Activated CD4-positive, alpha-beta T cell treated with anti-CD3 and anti-CD28 coated beads for 36 hours (primary cell): ENCODE data around the gene TMEM45A. TPM values are rescaled to one million over a fixed set of nuclear protein-coding genes. Genes with fewer than 3 reads are reported as not detected.
"Not testable (repeated sequence)": the region's sequence is repeated elsewhere in the genome, so short reads cannot be mapped to it uniquely, and the experiment has no call there.

Source experiments
- ATAC-seq: fragments of 200-7000 bp; cut with Tn5 transposase; one replicate; pipeline ENCODE4 v1.10.0; 2021; ENCODE audit warnings: mild to moderate bottlenecking, moderate library complexity
- CTCF ChIA-PET: fragments of 350-600 bp; sonication (Branson Sonifier 250); formaldehyde crosslinking; loops from one replicate; lab custom pipeline; 2021; ENCODE audit warnings: antibody characterized with exemption; lab: Charles Lee
- POLR2A ChIA-PET: fragments of 350-600 bp; sonication (Branson Sonifier 250); formaldehyde crosslinking; loops from one replicate; lab custom pipeline; 2021; ENCODE audit warnings: antibody characterized with exemption, inconsistent platforms; lab: Charles Lee
- DNase-seq: peaks from one replicate; pipeline ENCODE4 v3.0.0-alpha.2; 2020
- H3K27ac Mint-ChIP-seq: one replicate; pipeline ENCODE4 v1.8.0; 2021; ENCODE audit warnings: mixed read lengths
- H3K27me3 Mint-ChIP-seq: one replicate; pipeline ENCODE4 v1.8.0; 2021; ENCODE audit warnings: mixed read lengths
- H3K36me3 Mint-ChIP-seq: one replicate; pipeline ENCODE4 v1.8.0; 2021; ENCODE audit warnings: low read depth, mixed read lengths
- H3K4me1 Mint-ChIP-seq: one replicate; pipeline ENCODE4 v1.8.0; 2021; ENCODE audit warnings: mixed read lengths
- H3K4me3 Mint-ChIP-seq: one replicate; pipeline ENCODE4 v1.8.0; 2021; ENCODE audit warnings: mild to moderate bottlenecking, moderate library complexity, mixed read lengths
- H3K9me3 Mint-ChIP-seq: one replicate; pipeline ENCODE4 v1.8.0; 2021; ENCODE audit warnings: low read depth, mixed read lengths
- intact Hi-C, 2 experiments: fragments of 100-400 bp; cut with DNase I in 1 of 2; cut with micrococcal nuclease in 1 of 2; formaldehyde crosslinking; loops; one replicate each; pipeline versions ENCODE4 v1.14.2 to v1.15.1; 2022 to 2024; cut with DNase I, micrococcal nuclease
- total RNA-seq, 2 experiments: library from RNA; stranded (reverse); gene quantifications; one replicate each; pipeline ENCODE4 v1.2.3, GENCODE V29; 2021

The TMEM45A gene
- total RNA-seq, 2 experiments from 2014 or later, result 2.2 to 3.1 TPM

DNA sequence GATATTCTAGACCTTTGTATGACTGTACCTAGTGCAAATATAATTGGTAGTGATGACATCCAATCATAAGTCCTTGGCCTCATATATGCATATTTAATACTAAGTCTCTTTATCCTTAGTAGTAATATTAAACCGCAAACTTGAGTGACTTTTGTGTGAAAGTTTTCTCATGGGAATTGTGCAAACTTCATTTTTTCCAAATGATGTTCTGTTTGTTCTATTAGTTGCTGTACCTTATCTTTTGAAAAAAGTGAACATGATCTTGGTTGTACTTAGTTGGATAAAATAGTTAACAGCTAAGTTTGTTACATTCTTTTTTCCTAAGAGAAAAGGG is 43.2 kb downstream of the TMEM45A start:
- ATAC-seq (no peak), DNase-seq (no peak)
- Mint-ChIP-seq H3K4me1 (no peaks in the 10 kb centered on the region), H3K27ac (no peak overlapping the region), H3K4me3 (no peak overlapping the region), H3K36me3 (no peaks in the 10 kb centered on the region), H3K9me3 (no peaks in the 10 kb centered on the region), H3K27me3 (no peaks in the 10 kb centered on the region)
- intact Hi-C loops, result no loop called here
- POLR2A ChIA-PET, result interaction anchor here (0.7 kb wide), 1 partner anchor 49 kb away, joined by 4 read pairs; no protein-coding TSS in a partner anchor
- CTCF ChIA-PET, result interaction anchor here (1.2 kb wide), 1 partner anchor 69 kb away, joined by 3 read pairs; no protein-coding TSS in a partner anchor

DNA sequence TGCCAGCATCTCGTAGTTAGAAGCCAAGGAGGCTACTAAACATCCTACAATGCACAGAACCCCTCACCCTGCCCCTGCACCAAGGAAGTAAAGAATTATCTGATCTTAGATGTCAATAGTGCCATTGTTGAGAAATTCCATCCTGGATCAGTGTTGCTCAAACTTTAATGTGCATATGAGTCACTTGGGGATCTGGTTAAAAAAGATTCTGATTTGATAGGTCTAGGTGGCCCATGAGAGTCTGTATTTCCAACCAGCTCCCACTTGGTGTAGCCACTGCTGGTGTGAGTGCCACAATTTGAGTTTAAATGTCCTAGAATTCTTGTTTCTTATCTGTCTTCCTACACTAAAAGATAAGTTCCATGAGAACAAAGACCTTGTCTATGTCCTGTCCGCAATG is 43.7 kb downstream of the TMEM45A start:
- intact Hi-C loops, result no loop called here
- Mint-ChIP-seq H3K36me3 (no peaks in the 10 kb centered on the region), H3K27me3 (no peaks in the 10 kb centered on the region), H3K9me3 (no peaks in the 10 kb centered on the region), H3K4me1 (no peaks in the 10 kb centered on the region), H3K4me3 (no peak overlapping the region), H3K27ac (no peak overlapping the region)
- CTCF ChIA-PET, result interaction anchor here (1.2 kb wide), 1 partner anchor 70 kb away, joined by 3 read pairs; no protein-coding TSS in a partner anchor
- ATAC-seq (no peak), DNase-seq (no peak)
- POLR2A ChIA-PET, result no interaction called here

DNA sequence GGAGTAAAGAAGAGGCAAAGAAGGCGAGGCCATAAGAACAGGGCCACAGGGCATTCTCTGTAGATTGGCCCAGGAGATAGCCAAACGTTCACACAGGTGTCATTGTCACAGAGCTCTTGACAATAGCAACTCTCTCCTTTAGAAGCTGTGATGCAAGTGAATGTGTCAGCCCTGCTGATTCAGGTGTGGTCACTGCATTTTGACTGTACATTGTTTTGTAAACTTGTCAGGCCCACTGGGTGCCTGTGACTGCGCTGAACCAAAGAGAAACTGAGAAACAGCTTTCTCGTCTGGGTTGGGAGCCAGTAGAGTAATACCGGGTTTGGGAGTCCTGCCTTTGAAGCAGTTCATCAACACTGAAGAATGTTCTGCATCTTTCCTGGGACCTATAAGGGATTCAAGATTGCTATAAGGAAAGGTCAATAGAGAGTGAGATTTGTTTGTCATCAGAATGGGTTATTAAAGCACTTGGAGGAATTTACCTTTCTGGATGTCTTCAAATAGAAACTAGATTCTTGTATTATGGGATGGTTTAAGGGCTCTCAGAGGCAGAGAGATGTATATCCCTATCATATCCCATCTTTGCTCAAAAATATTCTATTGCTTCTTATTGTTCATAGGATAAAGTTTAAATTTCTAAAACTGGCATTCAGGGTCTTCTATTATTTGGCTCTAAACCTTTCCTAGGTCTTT is 45.4 kb downstream of the TMEM45A start:
- H3K27ac Mint-ChIP-seq, result no peak overlapping the region
- POLR2A ChIA-PET, result no interaction called here
- DNase-seq (peak; percentile 8), ATAC-seq (peak; percentile 53)
- CTCF ChIA-PET, result no interaction called here
- no peak overlapping the region for H3K4me3 Mint-ChIP-seq
- H3K9me3 Mint-ChIP-seq, result peaks cover 2% of the 10 kb centered on the region
- no peaks in the 10 kb centered on the region for H3K36me3 Mint-ChIP-seq
- intact Hi-C loops, result no loop called here
- H3K4me1 Mint-ChIP-seq, result no peaks in the 10 kb centered on the region
- no peaks in the 10 kb centered on the region for H3K27me3 Mint-ChIP-seq

DNA sequence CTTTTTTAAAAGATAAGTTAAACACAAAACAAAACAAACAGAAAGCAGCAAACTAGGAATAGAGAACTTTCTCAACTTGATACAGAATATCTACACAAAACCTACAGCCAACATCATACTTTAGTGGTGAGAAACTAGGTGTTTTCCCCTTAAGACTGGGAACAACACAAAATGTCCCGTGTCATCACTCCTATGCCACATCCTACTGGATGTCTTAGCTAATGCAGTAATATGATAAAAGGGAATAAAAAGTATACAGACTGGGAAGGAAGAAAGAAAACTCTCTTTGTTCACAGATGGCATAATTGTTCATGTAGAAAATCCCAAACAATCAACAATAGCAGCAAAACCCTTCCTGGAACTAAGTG is 45.9 kb downstream of the TMEM45A start:
- CTCF ChIA-PET, result no interaction called here
- H3K4me1 Mint-ChIP-seq, result no peaks in the 10 kb centered on the region
- H3K36me3 Mint-ChIP-seq, result no peaks in the 10 kb centered on the region
- H3K9me3 Mint-ChIP-seq, result peaks cover 2% of the 10 kb centered on the region
- no peak overlapping the region for H3K27ac Mint-ChIP-seq
- POLR2A ChIA-PET, result no interaction called here
- no peak for ATAC-seq
- intact Hi-C loops, result no loop called here
- H3K4me3 Mint-ChIP-seq, result no peak overlapping the region
- no peaks in the 10 kb centered on the region for H3K27me3 Mint-ChIP-seq
- DNase-seq, result no peak

DNA sequence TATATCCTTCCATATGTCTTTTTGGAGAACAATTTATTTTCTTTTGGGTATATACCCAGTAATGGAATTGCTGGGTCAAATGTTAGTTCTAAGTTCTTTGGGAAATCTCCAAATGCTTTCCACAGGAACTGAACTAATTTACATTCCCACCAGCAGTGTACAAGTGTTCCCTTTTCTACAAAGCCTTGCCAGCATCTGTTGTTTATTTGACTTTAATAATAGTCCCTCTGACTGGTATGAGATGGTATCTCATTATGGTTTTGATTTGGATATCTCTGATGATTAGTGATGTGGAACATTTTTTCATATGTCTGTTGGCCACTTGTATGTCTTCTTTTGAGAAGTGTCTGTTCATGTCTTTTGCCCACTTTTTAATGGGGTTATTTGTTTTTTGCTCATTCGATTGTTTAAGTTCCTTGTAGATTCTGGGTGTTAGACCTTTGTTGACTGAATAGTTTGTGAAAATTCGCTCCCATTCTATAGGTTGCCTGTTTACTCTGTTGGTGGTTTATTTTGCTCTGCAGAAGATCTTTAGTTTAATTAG is 48.4 kb downstream of the TMEM45A start:
- no peak overlapping the region for H3K4me3 Mint-ChIP-seq
- H3K27ac Mint-ChIP-seq, result no peak overlapping the region
- ATAC-seq, result no peak
- peaks cover 2% of the 10 kb centered on the region for H3K9me3 Mint-ChIP-seq
- no peaks in the 10 kb centered on the region for H3K36me3 Mint-ChIP-seq
- intact Hi-C loops, result no loop called here
- peaks cover 8% of the 10 kb centered on the region for H3K27me3 Mint-ChIP-seq
- ChIA-PET CTCF (no interaction called here), POLR2A (no interaction called here)
- no peak for DNase-seq
- H3K4me1 Mint-ChIP-seq, result no peaks in the 10 kb centered on the region

DNA sequence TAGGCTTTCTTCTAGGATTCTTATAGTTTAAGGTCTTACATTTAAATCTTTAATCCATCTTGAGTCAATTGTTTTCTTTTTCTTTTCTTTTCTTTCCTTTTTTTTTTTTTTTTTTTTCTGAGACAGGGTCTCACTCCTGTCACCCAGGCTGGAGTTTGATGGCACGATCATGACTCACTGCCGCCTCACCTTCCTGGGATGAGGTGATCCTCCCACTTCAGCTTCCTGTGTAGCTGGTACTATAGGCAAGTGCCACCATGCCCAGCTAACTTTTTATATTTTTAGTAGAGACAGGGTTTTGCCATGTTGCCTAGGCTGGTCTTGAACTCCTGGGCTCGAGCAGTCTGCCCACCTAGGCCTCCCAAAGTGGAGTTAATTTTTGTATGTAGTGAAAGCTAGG is 49.0 kb downstream of the TMEM45A start:
- H3K4me3 Mint-ChIP-seq, POLR2A ChIA-PET, H3K9me3 Mint-ChIP-seq, H3K27ac Mint-ChIP-seq, H3K36me3 Mint-ChIP-seq, H3K4me1 Mint-ChIP-seq, ATAC-seq, intact Hi-C loops, DNase-seq, CTCF ChIA-PET: not testable (repeated sequence)
- H3K27me3 Mint-ChIP-seq, result peaks cover 13% of the 10 kb centered on the region

DNA sequence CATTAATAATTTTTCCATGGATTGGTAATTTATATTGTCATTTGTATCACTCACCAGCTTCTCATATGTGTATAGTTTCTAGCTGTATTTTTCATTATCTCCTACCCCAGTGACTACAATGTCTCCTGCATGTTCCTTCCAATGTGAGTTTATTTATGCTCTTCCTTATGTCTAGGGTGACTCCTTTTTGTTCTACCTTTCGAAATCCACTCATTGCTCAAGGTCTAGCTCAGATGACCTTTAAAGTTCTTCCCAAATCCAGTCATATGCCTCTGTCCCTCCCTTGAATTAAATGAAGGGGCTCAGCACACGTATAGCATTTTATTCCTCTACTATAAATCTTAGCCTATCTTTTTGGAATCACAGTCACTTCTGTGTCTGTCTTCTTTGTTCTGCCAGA is 53.0 kb downstream of the TMEM45A start:
- intact Hi-C loops, result no loop called here
- no peak overlapping the region for H3K4me3 Mint-ChIP-seq
- peaks cover 2% of the 10 kb centered on the region for H3K9me3 Mint-ChIP-seq
- H3K4me1 Mint-ChIP-seq, result no peaks in the 10 kb centered on the region
- no peak overlapping the region for H3K27ac Mint-ChIP-seq
- ChIA-PET POLR2A (no interaction called here), CTCF (no interaction called here)
- peaks cover 17% of the 10 kb centered on the region for H3K27me3 Mint-ChIP-seq
- no peak for ATAC-seq
- H3K36me3 Mint-ChIP-seq, result no peaks in the 10 kb centered on the region
- DNase-seq, result no peak

DNA sequence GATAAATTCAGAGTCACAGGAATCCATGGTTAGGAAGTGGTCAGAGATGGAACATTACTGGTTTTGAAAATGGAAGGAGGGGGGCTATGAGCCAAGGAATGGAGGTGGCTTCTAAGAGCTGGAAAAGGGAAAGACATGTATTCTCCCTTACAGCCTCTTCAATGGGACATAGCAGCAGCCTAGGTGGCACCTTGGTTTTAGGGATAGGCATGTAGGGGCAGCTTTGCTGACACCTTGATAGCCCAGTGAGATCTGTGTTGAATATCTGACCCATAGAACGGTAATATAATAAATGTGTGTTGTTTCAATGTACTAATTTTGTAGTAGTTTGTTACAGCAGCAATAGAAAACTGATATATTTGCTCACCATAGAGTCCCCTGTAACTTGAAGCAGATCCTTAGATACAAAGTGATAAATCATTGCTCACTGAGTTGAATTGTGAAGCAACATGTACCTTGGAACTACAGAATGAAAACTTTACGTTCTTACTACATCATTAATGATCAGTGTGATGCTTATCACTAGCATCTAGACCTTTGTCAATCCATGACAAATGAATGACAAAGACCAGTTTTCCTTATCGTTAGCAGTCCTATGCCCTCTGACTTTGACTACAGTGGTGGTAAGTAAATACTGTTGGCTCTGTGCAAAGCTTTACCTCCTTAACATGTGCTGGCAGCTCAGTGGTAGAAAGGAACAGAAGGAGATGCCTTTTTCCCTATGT is 53.8 kb downstream of the TMEM45A start:
- H3K27me3 Mint-ChIP-seq, result peaks cover 17% of the 10 kb centered on the region
- no peak overlapping the region for H3K27ac Mint-ChIP-seq
- H3K36me3 Mint-ChIP-seq, result no peaks in the 10 kb centered on the region
- intact Hi-C loops, result no loop called here
- H3K4me1 Mint-ChIP-seq, result no peaks in the 10 kb centered on the region
- ATAC-seq (no peak), DNase-seq (no peak)
- peaks cover 2% of the 10 kb centered on the region for H3K9me3 Mint-ChIP-seq
- no peak overlapping the region for H3K4me3 Mint-ChIP-seq
- CTCF ChIA-PET, result interaction anchor here (0.7 to 0.9 kb wide), 2 partner anchors 10 to 18 kb away, joined by 3 to 5 read pairs; no protein-coding TSS in a partner anchor
- POLR2A ChIA-PET, result no interaction called here

DNA sequence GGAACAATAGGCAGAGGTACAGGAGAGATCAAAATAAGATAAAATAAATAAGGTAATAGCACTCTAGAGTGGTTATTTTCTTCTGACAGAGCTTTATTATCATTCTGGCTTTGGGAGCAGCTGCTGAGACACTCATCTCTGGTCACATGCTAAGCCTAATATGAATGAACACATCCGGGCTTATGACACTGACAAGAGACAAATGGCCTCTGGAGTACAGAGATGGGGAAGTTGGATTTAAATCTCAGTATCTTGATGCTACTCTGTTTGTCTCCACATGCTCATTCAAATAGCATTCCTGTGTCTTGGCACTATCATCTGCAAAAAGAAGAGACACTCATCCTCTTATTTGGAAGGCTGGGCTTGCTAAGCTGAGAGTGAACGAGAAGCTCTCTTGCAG is 55.6 kb downstream of the TMEM45A start:
- no peak overlapping the region for H3K27ac Mint-ChIP-seq
- ChIA-PET POLR2A (no interaction called here), CTCF (interaction anchor here (0.6 kb wide), 1 partner anchor 75 kb away, joined by 4 read pairs; no protein-coding TSS in a partner anchor)
- intact Hi-C loops, result no loop called here
- H3K4me3 Mint-ChIP-seq, result no peak overlapping the region
- DNase-seq (no peak), ATAC-seq (no peak)
- H3K9me3 Mint-ChIP-seq, result no peaks in the 10 kb centered on the region
- H3K36me3 Mint-ChIP-seq, result no peaks in the 10 kb centered on the region
- H3K4me1 Mint-ChIP-seq, result no peaks in the 10 kb centered on the region
- peaks cover 17% of the 10 kb centered on the region for H3K27me3 Mint-ChIP-seq

DNA sequence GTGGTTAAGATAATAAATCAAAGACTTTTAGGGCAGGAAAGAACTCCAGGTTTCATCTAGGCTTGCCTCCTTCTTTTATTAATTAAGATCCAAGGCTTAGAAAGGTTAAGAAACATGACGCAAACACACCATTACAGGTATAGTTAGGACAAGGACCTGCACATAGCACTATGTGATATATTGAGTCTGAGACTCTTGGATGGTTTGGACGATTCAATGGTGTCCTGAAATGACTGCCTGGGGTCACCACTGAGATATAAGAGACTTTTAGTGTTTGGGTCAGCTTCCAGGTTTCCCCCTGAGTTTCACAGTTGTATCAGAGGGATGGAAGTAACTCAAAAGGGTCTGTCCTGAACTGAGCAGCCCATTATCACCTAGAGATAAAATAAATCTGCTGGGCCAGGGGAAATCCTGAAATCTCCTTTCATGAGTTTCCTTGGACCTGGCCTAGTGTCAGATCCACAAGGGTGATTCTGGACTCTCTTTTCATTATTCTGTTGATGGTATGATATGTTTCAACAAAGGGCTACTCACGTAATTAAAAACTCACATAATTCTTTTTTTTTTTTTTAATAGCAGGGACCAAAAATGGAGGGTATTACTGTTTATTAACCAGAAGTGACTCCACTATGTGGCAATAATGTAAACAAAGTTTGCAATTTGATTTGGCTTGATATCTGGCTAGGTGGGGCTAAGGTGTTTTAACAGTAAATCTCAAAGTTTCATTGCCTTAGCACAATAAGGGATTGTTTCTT is 61.4 kb downstream of the TMEM45A start:
- no peak for DNase-seq
- H3K4me3 Mint-ChIP-seq, result no peak overlapping the region
- ChIA-PET CTCF (no interaction called here), POLR2A (no interaction called here)
- no peaks in the 10 kb centered on the region for H3K27me3 Mint-ChIP-seq
- no peaks in the 10 kb centered on the region for H3K36me3 Mint-ChIP-seq
- H3K9me3 Mint-ChIP-seq, result no peaks in the 10 kb centered on the region
- ATAC-seq, result no peak
- intact Hi-C loops, result no loop called here
- no peaks in the 10 kb centered on the region for H3K4me1 Mint-ChIP-seq
- no peak overlapping the region for H3K27ac Mint-ChIP-seq

DNA sequence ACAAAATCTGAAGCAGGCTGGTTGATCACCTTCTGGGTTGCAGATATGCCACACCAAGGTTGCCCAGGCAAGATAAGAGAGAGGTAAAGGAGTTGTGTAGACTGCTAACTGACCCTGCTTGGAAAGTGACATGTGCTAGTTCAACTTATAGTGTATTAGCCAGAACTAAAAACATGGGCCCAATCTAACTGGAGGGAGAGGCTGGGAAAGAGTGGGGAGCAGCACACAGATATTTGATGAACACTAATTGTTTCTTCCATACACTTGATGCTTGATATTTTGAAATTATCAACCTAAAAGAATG is 61.9 kb downstream of the TMEM45A start:
- Mint-ChIP-seq H3K27me3 (no peaks in the 10 kb centered on the region), H3K27ac (no peak overlapping the region), H3K4me3 (no peak overlapping the region), H3K9me3 (no peaks in the 10 kb centered on the region), H3K4me1 (no peaks in the 10 kb centered on the region), H3K36me3 (no peaks in the 10 kb centered on the region)
- no peak for ATAC-seq
- CTCF ChIA-PET, result no interaction called here
- POLR2A ChIA-PET, result no interaction called here
- no peak for DNase-seq
- intact Hi-C loops, result no loop called here
